GM12878 (cell line): Measurements from ENCODE around the gene HNRNPAB. TPM values are rescaled to one million over a fixed set of nuclear protein-coding genes. Genes with fewer than 3 reads are reported as not detected.

ENCODE experiments used
- ATAC-seq: fragments of 200-7000 bp; cut with Tn5 transposase; 3 replicates; pipeline ENCODE4 v1.9.1; 2020; ENCODE audit warnings: mild to moderate bottlenecking, moderate library complexity
- BruUV-seq: library from RNA; stranded (reverse); fragments of 400-500 nt; replicated peaks from 2 replicates; lab custom pipeline; 2021; lab: Mats Ljungman, UMichigan
- CTCF ChIA-PET: fragments of 300-600 bp; sonication (Branson Sonifier 250); formaldehyde crosslinking; extraction: SDS; loops from one replicate; lab custom pipeline; 2021; ENCODE audit warnings: inconsistent platforms; lab: Yijun Ruan, JAX
- POLR2A ChIA-PET: fragments of 350-600 bp; formaldehyde crosslinking; extraction: SDS; loops from one replicate; lab custom pipeline; 2021; ENCODE audit warnings: inconsistent platforms; lab: Charles Lee
- RAD21 ChIA-PET: fragments of 300-600 bp; sonication (Branson Sonifier 250); formaldehyde crosslinking; loops from one replicate; lab custom pipeline; 2023; ENCODE audit warnings: antibody characterized with exemption; ENCODE audit not compliant: unreplicated experiment; lab: Charles Lee
- SMC1A ChIA-PET: fragments of 300-600 bp; sonication (Branson Sonifier 250); formaldehyde crosslinking; loops from one replicate; lab custom pipeline; 2023; ENCODE audit not compliant: unreplicated experiment, uncharacterized antibody; lab: Charles Lee
- DNase-seq: peaks from one replicate; pipeline ENCODE4 v3.0.0-alpha.2; 2011; ENCODE audit warnings: low read depth, low spot score
- FAIRE-seq: peaks from 3 replicates; lab custom pipeline; 2011; peaks lifted over from hg19 to GRCh38; lab: Jason Lieb, UNC
- H2AFZ ChIP-seq: 2 replicates; pipeline ENCODE4 v1.6.0; 2011; ENCODE audit warnings: low read depth, low read length, control low read depth; ENCODE audit not compliant: control insufficient read depth
- H3K27ac ChIP-seq: 2 replicates; pipeline ENCODE4 v1.5.1; 2011; ENCODE audit warnings: control low read depth; ENCODE audit not compliant: control insufficient read depth, insufficient read depth
- H3K27me3 ChIP-seq, 2 experiments: replicated peaks in 1 of 2; 2 replicates each; pipeline versions ENCODE4 v1.6.0 to v1.6.1; 2011; ENCODE audit warnings: low read length in 1 of 2; ENCODE audit not compliant: control insufficient read depth in 2 of 2, insufficient read depth in 2 of 2
- H3K36me3 ChIP-seq, 2 experiments: 2 replicates each; pipeline ENCODE4 v1.5.1; 2011; ENCODE audit warnings: low read length in 1 of 2; ENCODE audit not compliant: control insufficient read depth in 2 of 2, insufficient read depth in 2 of 2
- H3K4me1 ChIP-seq: 2 replicates; pipeline ENCODE4 v1.6.1; 2011; ENCODE audit warnings: mild to moderate bottlenecking, low read length, moderate library complexity, mixed read lengths; ENCODE audit not compliant: control insufficient read depth, insufficient read depth
- H3K4me2 ChIP-seq: 2 replicates; pipeline ENCODE4 v1.6.0; 2011; ENCODE audit warnings: control low read depth; ENCODE audit not compliant: control insufficient read depth, insufficient read depth
- H3K4me3 ChIP-seq: fragments of 200-600 bp; sonication (generic); 2 replicates; pipeline ENCODE4 v1.5.1; 2016
- H3K79me2 ChIP-seq: 2 replicates; pipeline ENCODE4 v1.6.0; 2011; ENCODE audit warnings: low read length; ENCODE audit not compliant: control insufficient read depth, insufficient read depth
- H3K9ac ChIP-seq: 2 replicates; pipeline ENCODE4 v1.8.0; 2011; ENCODE audit warnings: low read length, control low read depth, mixed read lengths; ENCODE audit not compliant: control insufficient read depth, insufficient read depth
- H3K9me3 ChIP-seq: replicated peaks from 3 replicates; pipeline ENCODE4 v1.5.1; 2011; ENCODE audit warnings: mild to moderate bottlenecking, low read length; ENCODE audit not compliant: control insufficient read depth, insufficient read depth
- H4K20me1 ChIP-seq: 2 replicates; pipeline ENCODE4 v1.6.0; 2011; ENCODE audit not compliant: control insufficient read depth, insufficient read depth
- ASH2L ChIP-seq: fragments of 300-600, 200-600 bp; sonication (generic); IDR thresholded peaks from 2 replicates; pipeline ENCODE4 v1.6.1; 2017; ENCODE audit warnings: low read depth, mild to moderate bottlenecking, borderline replicate concordance
- E4F1 ChIP-seq: fragments of 450-650 bp; IDR thresholded peaks from 2 replicates; pipeline ENCODE4 v1.6.1; 2018; ENCODE audit warnings: borderline replicate concordance, mild to moderate bottlenecking; ENCODE audit not compliant: partially characterized antibody
- EGR1 ChIP-seq, 2 experiments: IDR thresholded peaks; 1 replicate in 1 of 2; 2 replicates in 1 of 2; pipeline ENCODE4 v1.6.1; 2011 to 2012; ENCODE audit warnings: low read depth in 2 of 2, low read length in 2 of 2, borderline replicate concordance in 1 of 2, mild to moderate bottlenecking in 1 of 2, moderate library complexity in 1 of 2
- FOXK2 ChIP-seq: fragments of 450-650 bp; IDR thresholded peaks from 2 replicates; pipeline ENCODE4 v1.6.1; 2017; ENCODE audit warnings: mild to moderate bottlenecking, moderate library complexity
- IKZF1 ChIP-seq: fragments of 450-650 bp; conservative IDR thresholded peaks from 2 replicates; pipeline ENCODE4 v1.6.1; 2017; ENCODE audit warnings: antibody characterized with exemption, mild to moderate bottlenecking
- IRF4 ChIP-seq: IDR thresholded peaks from 2 replicates; pipeline ENCODE4 v1.6.1; 2011; ENCODE audit warnings: low read depth, low read length
- LARP7 ChIP-seq: fragments of 450-650 bp; IDR thresholded peaks from 2 replicates; pipeline ENCODE4 v1.6.1; 2017; ENCODE audit warnings: mild to moderate bottlenecking
- NR2C2 ChIP-seq: IDR thresholded peaks from 2 replicates; pipeline ENCODE4 v1.6.1; 2011; ENCODE audit warnings: borderline replicate concordance, low read depth; ENCODE audit not compliant: control insufficient read depth, insufficient read length
- RAD21 ChIP-seq: IDR thresholded peaks from 2 replicates; pipeline ENCODE4 v1.6.1; 2011; ENCODE audit warnings: mild to moderate bottlenecking, low read depth, low read length, moderate library complexity; ENCODE audit not compliant: insufficient read depth
- RELA ChIP-seq: fragments of 450-650 bp; IDR thresholded peaks from 2 replicates; pipeline ENCODE4 v1.8.0; 2014; ENCODE audit warnings: borderline replicate concordance; ENCODE audit not compliant: partially characterized antibody
- RFX5 ChIP-seq: IDR thresholded peaks from 2 replicates; pipeline ENCODE4 v1.6.1; 2011; ENCODE audit warnings: low read depth, low read length, improper control_type of control experiment
- SIN3A ChIP-seq: IDR thresholded peaks from 2 replicates; pipeline ENCODE4 v1.6.1; 2012; ENCODE audit warnings: low read depth, low read length, improper control_type of control experiment
- SMAD5 ChIP-seq: IDR thresholded peaks from 2 replicates; pipeline ENCODE4 v1.6.1; 2016; ENCODE audit warnings: antibody characterized with exemption, low read depth
- SP1 ChIP-seq: IDR thresholded peaks from one replicate; pipeline ENCODE4 v1.6.1; 2011; ENCODE audit warnings: low read depth, low read length
- SREBF2 ChIP-seq: IDR thresholded peaks from 2 replicates; pipeline ENCODE4 v1.6.1; 2012; ENCODE audit warnings: mild to moderate bottlenecking, low read length
- STAT3 ChIP-seq: IDR thresholded peaks from 2 replicates; pipeline ENCODE4 v1.6.1; 2011; ENCODE audit warnings: low read depth, low read length, improper control_type of control experiment
- TARDBP ChIP-seq: IDR thresholded peaks from 2 replicates; pipeline ENCODE4 v1.6.1; 2016; ENCODE audit warnings: borderline replicate concordance
- TCF3 ChIP-seq: IDR thresholded peaks from 2 replicates; pipeline ENCODE4 v1.6.1; 2012; ENCODE audit warnings: low read depth, mild to moderate bottlenecking, low read length, borderline replicate concordance; ENCODE audit not compliant: insufficient read depth
- WRNIP1 ChIP-seq: IDR thresholded peaks from 2 replicates; pipeline ENCODE4 v1.6.1; 2011; ENCODE audit warnings: low read depth, low read length, improper control_type of control experiment, borderline replicate concordance
- ZBTB33 ChIP-seq: fragments of 450-650 bp; IDR thresholded peaks from 2 replicates; pipeline ENCODE4 v1.6.1; 2017; ENCODE audit warnings: mild to moderate bottlenecking
- WGBS: methylation state at CpG from one replicate; pipeline ENCODE4 v1.1.6; 2016; ENCODE audit warnings: low lambda C conversion rate; ENCODE audit not compliant: insufficient replicate concordance, insufficient coverage; ENCODE audit errors: missing lambda C conversion rate; 5-methylcytosine and 5-hydroxymethylcytosine counted together
- in situ Hi-C: fragments of 300-500 bp; cut with MboI; formaldehyde crosslinking; loops from 9 replicates; pipeline ENCODE4 v1.14.3; 2018; ENCODE audit warnings: mixed read lengths
- intact Hi-C: fragments of 100-400 bp; cut with micrococcal nuclease; formaldehyde crosslinking; loops from one replicate; pipeline ENCODE4 v1.14.2; 2022; ENCODE audit not compliant: unreplicated experiment
- polyA plus RNA-seq, 11 experiments: library from polyadenylated mRNA; depleted of rRNA in 4 of 11; unstranded in 6 of 11; stranded (reverse) in 5 of 11; fragments of >200 nt; fragmentation: Nextera tagmentation in 4 of 11; fragmentation: Illumina TruSeq in 1 of 11; extraction: Ambion mirVana in 4 of 11; extraction: Trizol in 1 of 11; gene quantifications; 1 replicate in 1 of 11; 2 replicates in 10 of 11; pipeline versions ENCODE4 v1.2.1 to v1.2.3, GENCODE V29; 2011 to 2016; ENCODE audit warnings: inconsistent platforms in 2 of 11, missing spikeins in 2 of 11, low read depth in 1 of 11
- total RNA-seq, 4 experiments: library from RNA; depleted of rRNA in 3 of 4; stranded (reverse); fragments of >200 nt in 3 of 4; fragmentation: Illumina TruSeq in 1 of 4; extraction: Trizol in 1 of 4; gene quantifications; 2 replicates each; pipeline versions ENCODE4 v1.2.1 to v1.2.3, GENCODE V29; 2013 to 2021

Gene HNRNPAB
- total and polyA plus RNA-seq, 10 of the 15 experiments (the other 5 are each of a cell fraction or from before 2014, with no cell fraction given), result 42.3 to 330 (median 230) TPM

- peak overlapping the region; percentile 42; the same call in 1 of the 2 replicates for H2AFZ ChIP-seq
- H3K27ac ChIP-seq, result no peak overlapping the region
- H4K20me1 ChIP-seq, result no peaks in the 10 kb centered on the region
- no peaks in the 10 kb centered on the region for H3K4me1 ChIP-seq
- ChIA-PET SMC1A (interaction anchor here (2.4 to 2.6 kb wide), 2 partner anchors 86 to 89 kb away, joined by 10 to 11 read pairs; no protein-coding TSS in a partner anchor), RAD21 (interaction anchor here (3.0 kb wide), 1 partner anchor 88 kb away, joined by 18 read pairs; no protein-coding TSS in a partner anchor), POLR2A (no interaction called here), CTCF (interaction anchor here (0.7 to 4.0 kb wide), 4 partner anchors 9 to 88 kb away, joined by 3 to 35 read pairs (median 3); no protein-coding TSS in a partner anchor)
- H3K27me3 ChIP-seq, result no peaks in the 10 kb centered on the region
- DNase-seq (peak; percentile 34), ATAC-seq (peak; percentile 98), FAIRE-seq (peak; percentile 95)
- in situ Hi-C loops (loop anchor here (10.0 kb wide), 1 partner anchor 559 kb away; the partner anchor contains the start of gene B4GALT7), intact Hi-C loops (loop anchor here (1.0 kb wide), 1 partner anchor 88 kb away; no protein-coding TSS in a partner anchor)
- H3K9ac ChIP-seq, result no peak overlapping the region
- H3K36me3 ChIP-seq, result no peaks in the 10 kb centered on the region
- BruUV-seq, result no TSS peak
- H3K9me3 ChIP-seq, result no peaks in the 10 kb centered on the region
- WGBS, result 15% methylated on average over 30 of the region's 33 CpGs
- no peak overlapping the region for H3K4me3 ChIP-seq
- H3K79me2 ChIP-seq, result no peaks in the 10 kb centered on the region
- peak overlapping the region; percentile 88 for H3K4me2 ChIP-seq
- TF ChIP-seq RELA (peak; percentile 71), IRF4 (peak; percentile 56; the same call in 1 of the 2 replicates), SIN3A (no peak), RAD21 (peak; percentile 99), RFX5 (no peak), E4F1 (no peak), EGR1 (IDR thresholded peaks at IDR 0.05; ENCODE audit: borderline replicate concordance in 1 of 2, low read depth in 2 of 2, low read length in 2 of 2) (no peak), SP1 (peak; percentile 58), ASH2L (no peak), SMAD5 (no peak), FOXK2 (no peak), ZBTB33 (no peak), SREBF2 (no peak), NR2C2 (no peak), LARP7 (0 out of 2 replicates have a peak, but pooled peaks have one; percentile 29), TCF3 (peak; percentile 87; the same call in 1 of the 2 replicates), TARDBP (no peak), WRNIP1 (no peak), IKZF1 (0 out of 2 replicates have a peak, but pooled peaks have one; percentile 38), STAT3 (no peak)
Observed at GRCh38 chr5:178163772-178164735, 40.3 kb upstream of the HNRNPAB start.
